ENCODE results near the gene RANBP17.

The RANBP17 gene

DNA sequence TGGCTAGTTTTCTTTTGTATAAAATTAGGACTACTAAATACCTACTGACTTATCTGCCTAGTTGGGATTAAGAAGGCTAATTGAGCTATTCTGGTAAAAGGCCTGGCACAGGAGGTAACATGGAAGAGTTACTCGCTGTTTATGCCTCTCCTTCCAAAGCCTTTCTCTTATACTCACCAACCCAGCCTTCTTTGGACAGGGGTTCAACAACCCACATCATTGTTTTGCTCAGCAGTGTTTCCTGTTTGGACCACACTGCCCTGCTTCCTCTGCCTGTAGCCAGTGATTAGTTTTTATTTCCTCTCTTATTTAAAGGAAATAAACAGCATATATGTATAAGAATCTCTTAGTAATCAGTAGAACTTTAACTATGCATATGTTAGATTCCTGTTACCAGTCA lies 362.1 kb downstream of the RANBP17 start:
- TF ChIP-seq CTCF (IDR thresholded peaks at IDR 0.05; ENCODE audit: borderline replicate concordance, insufficient read depth, low read depth, low read length), result no peak
- no peak overlapping the region for H3K4me3 ChIP-seq (ENCODE audit: low read depth, low read length)

DNA sequence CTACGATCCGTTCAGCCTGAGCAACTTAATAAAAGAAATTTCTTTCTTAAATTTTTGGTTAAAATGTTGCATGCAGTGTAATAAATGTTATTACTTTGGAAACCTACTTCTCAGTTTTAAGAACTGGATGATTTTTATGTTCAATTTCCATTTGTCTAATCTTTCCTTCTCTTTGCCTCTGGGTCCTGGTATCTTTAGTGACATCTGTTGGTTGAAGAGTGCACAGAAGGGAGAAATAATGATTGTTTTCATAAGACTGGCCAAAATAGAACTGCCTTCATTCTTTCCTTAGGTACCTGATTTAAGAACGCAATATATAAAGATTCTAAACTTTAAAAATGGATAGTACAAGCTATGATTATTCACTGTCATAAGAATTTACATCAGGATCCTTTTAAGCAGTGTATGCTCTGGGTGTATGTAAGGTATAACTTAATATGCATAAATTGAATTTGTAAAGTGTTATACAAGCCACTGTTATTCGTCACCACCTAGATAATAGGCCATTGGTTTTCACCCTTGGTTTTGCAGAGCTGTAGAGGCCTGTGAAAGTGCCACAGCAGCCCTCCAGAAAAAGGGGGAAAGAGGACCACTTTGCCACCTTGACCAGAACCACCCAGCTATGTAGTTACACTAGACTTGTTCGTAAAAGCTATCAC lies 364.4 kb downstream of the RANBP17 start:
- no peak for TF ChIP-seq CTCF (IDR thresholded peaks at IDR 0.05; ENCODE audit: borderline replicate concordance, insufficient read depth, low read depth, low read length)
- no peak overlapping the region for H3K4me3 ChIP-seq (ENCODE audit: low read depth, low read length)

DNA sequence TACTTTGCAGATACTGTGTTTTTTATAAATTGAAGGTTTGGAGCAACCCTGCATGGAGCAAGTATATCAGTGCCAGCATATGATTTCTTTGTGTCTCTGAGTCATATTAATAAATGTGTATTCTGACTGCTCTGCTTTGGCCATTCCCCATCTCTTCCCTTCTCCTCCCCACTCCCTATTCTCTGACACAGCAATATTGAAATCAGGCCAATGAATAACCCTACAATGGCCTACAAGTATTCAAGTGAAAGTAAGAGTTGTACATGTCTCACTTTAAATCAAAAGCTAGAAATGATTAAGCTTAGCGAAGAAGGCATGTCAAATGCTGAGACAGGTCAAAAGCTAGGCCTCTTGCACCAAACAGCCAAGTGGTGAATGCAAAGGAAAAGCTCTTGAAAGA lies 365.0 kb downstream of the RANBP17 start:
- no peak for TF ChIP-seq CTCF (IDR thresholded peaks at IDR 0.05; ENCODE audit: borderline replicate concordance, insufficient read depth, low read depth, low read length)
- no peak overlapping the region for H3K4me3 ChIP-seq (ENCODE audit: low read depth, low read length)

- no peak overlapping the region for H3K4me3 ChIP-seq (ENCODE audit: low read depth, low read length)
Observed at GRCh38 chr5:171236651-171237050, 374.8 kb downstream of the RANBP17 start.

GRCh38 chr5:171242521-171242920 lies 380.7 kb downstream of the RANBP17 start:
- no peak overlapping the region for H3K4me3 ChIP-seq (ENCODE audit: low read depth, low read length)

More at GRCh38 chr5:171236651-171237050, 374.8 kb downstream of the RANBP17 start:
- no peak for TF ChIP-seq CTCF (IDR thresholded peaks at IDR 0.05; ENCODE audit: borderline replicate concordance, insufficient read depth, low read depth, low read length)

DNA sequence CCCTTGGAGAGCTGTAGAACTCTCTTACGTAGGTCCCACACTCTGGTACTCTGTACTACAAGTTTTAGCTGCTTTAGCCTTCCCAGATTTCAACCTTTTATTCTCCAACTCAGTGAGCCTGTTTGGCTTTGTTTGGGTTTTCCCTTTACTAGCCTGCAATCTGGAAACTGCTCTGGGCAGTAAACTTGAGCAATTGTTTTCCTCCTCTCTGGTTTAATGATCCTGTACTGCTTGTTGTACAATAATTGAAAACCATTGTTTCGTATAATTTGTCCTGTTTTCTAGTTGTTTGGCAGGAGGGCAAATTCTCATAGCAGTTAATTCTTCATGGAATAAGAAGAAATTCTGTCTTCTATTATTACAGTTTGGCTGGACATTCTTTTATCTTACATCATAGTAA lies 384.4 kb downstream of the RANBP17 start:
- no peak overlapping the region for H3K4me3 ChIP-seq (ENCODE audit: low read depth, low read length)

More at GRCh38 chr5:171242521-171242920, 380.7 kb downstream of the RANBP17 start:
- no peak for TF ChIP-seq CTCF (IDR thresholded peaks at IDR 0.05; ENCODE audit: borderline replicate concordance, insufficient read depth, low read depth, low read length)

More for the DNA sequence above, 384.4 kb downstream of the RANBP17 start:
- TF ChIP-seq CTCF (IDR thresholded peaks at IDR 0.05; ENCODE audit: borderline replicate concordance, insufficient read depth, low read depth, low read length), result no peak

Data from GM12875 (cell line).